ENCODE data around the gene RAB12. TPM values are rescaled to one million over a fixed set of nuclear protein-coding genes. Genes with fewer than 3 reads are reported as not detected.

Gene RAB12
- total RNA-seq, 1 experiment from 2014 or later, result 47.7 TPM

GRCh38 chr18:8625461-8626092 is 16.3 kb downstream of the RAB12 start:
- H3K27ac Mint-ChIP-seq (ENCODE audit: unreplicated experiment), result no peak overlapping the region
- peaks cover 15% of the 10 kb centered on the region for H3K36me3 Mint-ChIP-seq (ENCODE audit: insufficient read depth, unreplicated experiment)
- BruUV-seq (replicated peaks), result no TSS peak
- intact Hi-C loops (cut with micrococcal nuclease; ENCODE audit: unreplicated experiment), result no loop called here
- no peak for DNase-seq
- no peak overlapping the region for H3K4me3 Mint-ChIP-seq (ENCODE audit: low read depth, unreplicated experiment)
- TF ChIP-seq CTCF (IDR thresholded peaks at IDR 0.05; ENCODE audit: unreplicated experiment), result no peak
- H3K27me3 Mint-ChIP-seq (ENCODE audit: unreplicated experiment), result no peaks in the 10 kb centered on the region
- CTCF ChIA-PET, result interaction anchor here (0.6 kb wide), 1 partner anchor 1630 kb away, joined by 3 read pairs; no protein-coding TSS in a partner anchor
- peaks cover 12% of the 10 kb centered on the region for H3K4me1 Mint-ChIP-seq (ENCODE audit: low read depth, unreplicated experiment)
- H3K9me3 Mint-ChIP-seq (ENCODE audit: low read depth, unreplicated experiment), result peaks cover 11% of the 10 kb centered on the region

- no peak for TF ChIP-seq CTCF (IDR thresholded peaks at IDR 0.05; ENCODE audit: unreplicated experiment)
- H3K27ac Mint-ChIP-seq (ENCODE audit: unreplicated experiment), result no peak overlapping the region
- no peaks in the 10 kb centered on the region for H3K27me3 Mint-ChIP-seq (ENCODE audit: unreplicated experiment)
- intact Hi-C loops (cut with micrococcal nuclease; ENCODE audit: unreplicated experiment), result no loop called here
- CTCF ChIA-PET, result no interaction called here
- DNase-seq, result no peak
- peaks cover 15% of the 10 kb centered on the region for H3K36me3 Mint-ChIP-seq (ENCODE audit: insufficient read depth, unreplicated experiment)
- H3K9me3 Mint-ChIP-seq (ENCODE audit: low read depth, unreplicated experiment), result peaks cover 10% of the 10 kb centered on the region
- H3K4me3 Mint-ChIP-seq (ENCODE audit: low read depth, unreplicated experiment), result no peak overlapping the region
- no TSS peak for BruUV-seq (replicated peaks)
- H3K4me1 Mint-ChIP-seq (ENCODE audit: low read depth, unreplicated experiment), result peaks cover 9% of the 10 kb centered on the region
Observed at GRCh38 chr18:8626414-8627106, 17.3 kb downstream of the RAB12 start.

- no peaks in the 10 kb centered on the region for H3K27me3 Mint-ChIP-seq (ENCODE audit: unreplicated experiment)
- TF ChIP-seq CTCF (IDR thresholded peaks at IDR 0.05; ENCODE audit: unreplicated experiment), result no peak
- no peak overlapping the region for H3K4me3 Mint-ChIP-seq (ENCODE audit: low read depth, unreplicated experiment)
- peaks cover 9% of the 10 kb centered on the region for H3K4me1 Mint-ChIP-seq (ENCODE audit: low read depth, unreplicated experiment)
- H3K9me3 Mint-ChIP-seq (ENCODE audit: low read depth, unreplicated experiment), result peaks cover 8% of the 10 kb centered on the region
- BruUV-seq (replicated peaks), result no TSS peak
- peaks cover 15% of the 10 kb centered on the region for H3K36me3 Mint-ChIP-seq (ENCODE audit: insufficient read depth, unreplicated experiment)
- DNase-seq, result no peak
- intact Hi-C loops (cut with micrococcal nuclease; ENCODE audit: unreplicated experiment), result no loop called here
- CTCF ChIA-PET, result no interaction called here
- H3K27ac Mint-ChIP-seq (ENCODE audit: unreplicated experiment), result no peak overlapping the region
Observed at GRCh38 chr18:8627107-8627472, 17.9 kb downstream of the RAB12 start.

GRCh38 chr18:8627540-8627939 is 18.3 kb downstream of the RAB12 start:
- intact Hi-C loops (cut with micrococcal nuclease; ENCODE audit: unreplicated experiment), result no loop called here
- Mint-ChIP-seq H3K9me3 (ENCODE audit: low read depth, unreplicated experiment) (peaks cover 3% of the 10 kb centered on the region), H3K4me3 (ENCODE audit: low read depth, unreplicated experiment) (no peak overlapping the region), H3K36me3 (ENCODE audit: insufficient read depth, unreplicated experiment) (peaks cover 14% of the 10 kb centered on the region), H3K4me1 (ENCODE audit: low read depth, unreplicated experiment) (peaks cover 9% of the 10 kb centered on the region), H3K27me3 (ENCODE audit: unreplicated experiment) (no peaks in the 10 kb centered on the region), H3K27ac (ENCODE audit: unreplicated experiment) (no peak overlapping the region)
- CTCF ChIA-PET, result no interaction called here
- no peak for TF ChIP-seq CTCF (IDR thresholded peaks at IDR 0.05; ENCODE audit: unreplicated experiment)
- DNase-seq, result no peak
- BruUV-seq (replicated peaks), result no TSS peak

Measured in Calu3 (cell line).